ENCODE measurements around the gene FYN. TPM values are rescaled to one million over a fixed set of nuclear protein-coding genes. Genes with fewer than 3 reads are reported as not detected.
A peak's percentile ranks its signal among the peaks of the same experiment; 100 is the strongest.

The FYN gene
- total and polyA plus RNA-seq, 2 of the 8 experiments (the other 6 are each of a cell fraction or from before 2014, with no cell fraction given), result 46.8 to 97.2 TPM

DNA sequence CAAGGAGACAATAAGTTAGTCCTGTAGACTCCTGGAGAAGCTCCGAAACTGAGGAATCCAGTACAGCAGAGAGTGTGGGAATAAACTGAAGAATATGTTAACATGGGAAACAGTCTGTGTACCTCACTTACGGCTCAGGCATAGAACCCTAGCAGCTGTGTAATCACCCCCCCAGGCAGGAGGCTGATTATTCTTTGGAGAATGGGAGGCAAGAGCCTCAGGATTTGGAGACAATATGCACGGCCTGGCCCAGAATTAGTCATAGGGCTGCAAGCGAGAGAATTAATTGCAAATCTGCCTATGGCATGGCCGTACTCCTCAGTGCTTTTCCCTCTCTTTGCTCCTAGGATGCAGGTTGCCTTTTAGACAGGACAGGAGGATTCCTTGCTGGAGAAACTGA is 27.5 kb upstream of the FYN start:
- Histone ChIP-seq H3K14ac (ENCODE audit: insufficient read length) (no peak overlapping the region), H3K4me1 (replicated peaks in 1 of 4; ENCODE audit: control insufficient read depth in 3 of 4, insufficient read depth in 4 of 4, low read length in 3 of 4) (no peaks in the 10 kb centered on the region), H4K91ac (replicated peaks; ENCODE audit: insufficient read length, low read length) (no peak overlapping the region), H2AFZ (ENCODE audit: low read length) (peak overlapping the region; percentile 7; the same call in 1 of the 2 replicates), H2BK12ac (ENCODE audit: low read depth, low read length) (no peak overlapping the region), H3K23me2 (ENCODE audit: low read depth, low read length) (no peaks in the 10 kb centered on the region), H3K4me3 (ENCODE audit: extremely low read depth in 1 of 4, insufficient read depth in 2 of 4, low read depth in 3 of 4, low read length in 4 of 4) (no peak overlapping the region), H3K56ac (replicated peaks; ENCODE audit: insufficient read length, low read depth, low read length) (no peak overlapping the region), H2BK120ac (replicated peaks; ENCODE audit: low read depth, low read length) (no peak overlapping the region), H4K8ac (ENCODE audit: extremely low read depth, insufficient read depth, low read length) (no peak overlapping the region), H3K27ac (ENCODE audit: low read depth, low read length) (no peak overlapping the region), H3K18ac (ENCODE audit: extremely low read depth, low read length) (no peak overlapping the region), H3K23ac (ENCODE audit: insufficient read length) (no peak overlapping the region), H2BK20ac (ENCODE audit: low read length) (no peak overlapping the region), H3K36me3 (ENCODE audit: control insufficient read depth in 2 of 4, insufficient read depth in 4 of 4, low read length in 3 of 4) (no peaks in the 10 kb centered on the region), H4K20me1 (replicated peaks in 1 of 2; ENCODE audit: control insufficient read depth in 1 of 2, insufficient read depth in 2 of 2, low read length in 2 of 2) (no peaks in the 10 kb centered on the region), H4K5ac (ENCODE audit: insufficient read length, low read depth, low read length) (no peak overlapping the region), H2BK15ac (ENCODE audit: low read length) (no peak overlapping the region), H3K79me2 (ENCODE audit: control insufficient read depth in 1 of 2, insufficient read depth in 2 of 2, low read length in 2 of 2) (no peaks in the 10 kb centered on the region), H3K27me3 (replicated peaks in 1 of 4; ENCODE audit: control insufficient read depth in 3 of 4, extremely low read depth in 1 of 4, insufficient read depth in 3 of 4, low read length in 3 of 4) (no peaks in the 10 kb centered on the region), H3K9ac (replicated peaks in 1 of 4; ENCODE audit: extremely low read depth in 1 of 4, low read depth in 3 of 4, low read length in 3 of 4) (no peak overlapping the region), H2AK5ac (ENCODE audit: low read depth, low read length) (no peak overlapping the region), H3K9me3 (ENCODE audit: insufficient read depth in 2 of 2, low read depth in 1 of 2, low read length in 1 of 2) (no peaks in the 10 kb centered on the region), H3K4me2 (ENCODE audit: insufficient read depth in 1 of 2, low read depth in 2 of 2, low read length in 2 of 2) (no peak overlapping the region), H3K4ac (replicated peaks; ENCODE audit: insufficient read length, low read depth, low read length) (no peak overlapping the region), H2BK5ac (ENCODE audit: low read depth, low read length) (no peak overlapping the region), H3K79me1 (ENCODE audit: low read depth, low read length) (no peaks in the 10 kb centered on the region)
- WGBS, 2 experiments (ENCODE audit: extremely low coverage in 1 of 2, insufficient coverage in 1 of 2, insufficient read length in 1 of 2, insufficient replicate concordance in 2 of 2, low coverage in 1 of 2, low lambda C conversion rate in 2 of 2, missing lambda C conversion rate in 1 of 2), result 89% methylated on average over 5 of the region's 5 CpGs; no CpG with 5 or more reads in 1 of the 2 experiments
- TF ChIP-seq RBBP5 (IDR thresholded peaks at IDR 0.05; ENCODE audit: borderline replicate concordance, low read depth, low read length) (no peak), BRCA1 (IDR thresholded peaks at IDR 0.05; ENCODE audit: low read depth, low read length) (no peak), SP1 (IDR thresholded peaks at IDR 0.05; ENCODE audit: low read depth, low read length) (no peak), CBX5 (IDR thresholded peaks at IDR 0.05; ENCODE audit: low read depth, low read length) (no peak), SP4 (IDR thresholded peaks at IDR 0.05; ENCODE audit: low read length) (no peak), SP2 (IDR thresholded peaks at IDR 0.05; ENCODE audit: low read length) (no peak)
- TF ChIP-seq, protein P1, sequence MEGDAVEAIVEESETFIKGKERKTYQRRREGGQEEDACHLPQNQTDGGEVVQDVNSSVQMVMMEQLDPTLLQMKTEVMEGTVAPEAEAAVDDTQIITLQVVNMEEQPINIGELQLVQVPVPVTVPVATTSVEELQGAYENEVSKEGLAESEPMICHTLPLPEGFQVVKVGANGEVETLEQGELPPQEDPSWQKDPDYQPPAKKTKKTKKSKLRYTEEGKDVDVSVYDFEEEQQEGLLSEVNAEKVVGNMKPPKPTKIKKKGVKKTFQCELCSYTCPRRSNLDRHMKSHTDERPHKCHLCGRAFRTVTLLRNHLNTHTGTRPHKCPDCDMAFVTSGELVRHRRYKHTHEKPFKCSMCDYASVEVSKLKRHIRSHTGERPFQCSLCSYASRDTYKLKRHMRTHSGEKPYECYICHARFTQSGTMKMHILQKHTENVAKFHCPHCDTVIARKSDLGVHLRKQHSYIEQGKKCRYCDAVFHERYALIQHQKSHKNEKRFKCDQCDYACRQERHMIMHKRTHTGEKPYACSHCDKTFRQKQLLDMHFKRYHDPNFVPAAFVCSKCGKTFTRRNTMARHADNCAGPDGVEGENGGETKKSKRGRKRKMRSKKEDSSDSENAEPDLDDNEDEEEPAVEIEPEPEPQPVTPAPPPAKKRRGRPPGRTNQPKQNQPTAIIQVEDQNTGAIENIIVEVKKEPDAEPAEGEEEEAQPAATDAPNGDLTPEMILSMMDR (IDR thresholded peaks at IDR 0.05; ENCODE audit: control extremely low read depth in 1 of 3, insufficient read depth in 1 of 3, low read depth in 1 of 3, low read length in 3 of 3), result no peak
- TF ChIP-seq, protein P2, sequence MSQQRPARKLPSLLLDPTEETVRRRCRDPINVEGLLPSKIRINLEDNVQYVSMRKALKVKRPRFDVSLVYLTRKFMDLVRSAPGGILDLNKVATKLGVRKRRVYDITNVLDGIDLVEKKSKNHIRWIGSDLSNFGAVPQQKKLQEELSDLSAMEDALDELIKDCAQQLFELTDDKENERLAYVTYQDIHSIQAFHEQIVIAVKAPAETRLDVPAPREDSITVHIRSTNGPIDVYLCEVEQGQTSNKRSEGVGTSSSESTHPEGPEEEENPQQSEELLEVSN (IDR thresholded peaks at IDR 0.05), result no peak
- DNase-seq (ENCODE audit: low read depth in 1 of 2, low spot score in 2 of 2) (no peak), FAIRE-seq (no peak)
- ChIA-PET CTCF (ENCODE audit: partially characterized antibody) (no interaction called here), POLR2A (ENCODE audit: partially characterized antibody) (no interaction called here)
